HG03280 (cell line): Measurements from ENCODE around the gene ZNF541.

Source experiments
- ATAC-seq: cut with Tn5 transposase; IDR thresholded peaks from one replicate; pipeline ENCODE4 v1.9.1; 2021; ENCODE audit warnings: mild to moderate bottlenecking, moderate library complexity; ENCODE audit not compliant: unreplicated experiment

Gene ZNF541

GRCh38 chr19:47573071-47574026 is at the start of gene ZNF541:
TSS of gene ZNF541 (minus strand) at chr19:47573148. CDS start at chr19:47555856, 17,292 bp downstream.
- ATAC-seq, result no peak

- ATAC-seq, result no peak
Observed at GRCh38 chr19:47619763-47620162, 46.8 kb upstream of the ZNF541 start.

- no peak for ATAC-seq
Observed at GRCh38 chr19:47618771-47619170, 45.8 kb upstream of the ZNF541 start.

GRCh38 chr19:47615714-47616113 is 42.8 kb upstream of the ZNF541 start:
- no peak for ATAC-seq

- ATAC-seq, result no peak
Observed at GRCh38 chr19:47615230-47615629, 42.3 kb upstream of the ZNF541 start.

GRCh38 chr19:47614559-47614958 is 41.6 kb upstream of the ZNF541 start:
- ATAC-seq, result no peak

GRCh38 chr19:47614021-47614295 is 41.0 kb upstream of the ZNF541 start:
- ATAC-seq, result no peak

GRCh38 chr19:47613165-47614020 is 40.4 kb upstream of the ZNF541 start:
- no peak for ATAC-seq

- ATAC-seq, result no peak
Observed at GRCh38 chr19:47610902-47611301, 38.0 kb upstream of the ZNF541 start.

- no peak for ATAC-seq
Observed at GRCh38 chr19:47609906-47610894, 37.3 kb upstream of the ZNF541 start.

GRCh38 chr19:47608969-47609905 is 36.3 kb upstream of the ZNF541 start, which contains the start of gene BICRA:
TSS of gene BICRA (plus strand) at chr19:47609134. CDS start at chr19:47673575, 64,441 bp downstream.
- ATAC-seq, result peak; percentile 45

- ATAC-seq, result peak; percentile 79
Observed at GRCh38 chr19:47608074-47608918, 35.3 kb upstream of the ZNF541 start.

GRCh38 chr19:47607564-47608073 is 34.7 kb upstream of the ZNF541 start:
- no peak for ATAC-seq

- no peak for ATAC-seq
Observed at GRCh38 chr19:47603706-47604565, 31.0 kb upstream of the ZNF541 start.

- no peak for ATAC-seq
Observed at GRCh38 chr19:47601180-47601904, 28.4 kb upstream of the ZNF541 start.

- ATAC-seq, result peak; percentile 96
Observed at GRCh38 chr19:47600246-47601179, 27.6 kb upstream of the ZNF541 start.
